Right atrium auricular region (tissue), 2 donors: ENCODE data around the gene LYVE1. TPM values are rescaled to one million over a fixed set of nuclear protein-coding genes. Genes with fewer than 3 reads are reported as not detected.

Experiments used
- DNase-seq: peaks from one replicate; pipeline ENCODE4 v3.0.0-alpha.2; 2019; ENCODE audit warnings: low spot score
- H3K27ac ChIP-seq, 2 donors: fragments of 200-600 bp; sonication (generic); 1 replicate in 1 of 2; 2 replicates in 1 of 2; pipeline ENCODE4 v1.5.1; 2016 to 2019
- H3K27me3 ChIP-seq, 2 donors: fragments of 200-600 bp; sonication (generic); one replicate each; pipeline versions ENCODE4 v1.5.1 to v1.6.0; 2017 to 2019
- H3K36me3 ChIP-seq: fragments of 200-600 bp; sonication (generic); one replicate; pipeline ENCODE4 v1.5.1; 2016
- H3K4me1 ChIP-seq, 2 donors: fragments of 200-600 bp; sonication (generic); one replicate each; pipeline versions ENCODE4 v1.5.1 to v1.6.0; 2017 to 2019
- H3K4me3 ChIP-seq, 2 donors: fragments of 200-600 bp; sonication (generic); 1 replicate in 1 of 2; 2 replicates in 1 of 2; pipeline ENCODE4 v1.5.1; 2017 to 2019; ENCODE audit warnings: mild to moderate bottlenecking in 1 of 2, moderate library complexity in 1 of 2
- H3K9me3 ChIP-seq, 2 donors: fragments of 200-600 bp; sonication (generic); one replicate each; pipeline ENCODE4 v1.5.1; 2019
- total RNA-seq, 2 donors: library from RNA; depleted of rRNA; stranded (reverse); fragments of >200 nt; gene quantifications; one replicate each; pipeline ENCODE4 v1.1.0, GENCODE V29; 2016
- TF ChIP-seq, protein P1 (sequence below), 2 donors: fragments of 200-600 bp; sonication (generic); IDR thresholded peaks; one replicate each; pipeline ENCODE4 v1.5.1; 2019; ENCODE audit warnings: antibody characterized with exemption in 2 of 2

The LYVE1 gene
- total RNA-seq: 10 to 100 TPM; 15.9 to 45.0 TPM

DNA sequence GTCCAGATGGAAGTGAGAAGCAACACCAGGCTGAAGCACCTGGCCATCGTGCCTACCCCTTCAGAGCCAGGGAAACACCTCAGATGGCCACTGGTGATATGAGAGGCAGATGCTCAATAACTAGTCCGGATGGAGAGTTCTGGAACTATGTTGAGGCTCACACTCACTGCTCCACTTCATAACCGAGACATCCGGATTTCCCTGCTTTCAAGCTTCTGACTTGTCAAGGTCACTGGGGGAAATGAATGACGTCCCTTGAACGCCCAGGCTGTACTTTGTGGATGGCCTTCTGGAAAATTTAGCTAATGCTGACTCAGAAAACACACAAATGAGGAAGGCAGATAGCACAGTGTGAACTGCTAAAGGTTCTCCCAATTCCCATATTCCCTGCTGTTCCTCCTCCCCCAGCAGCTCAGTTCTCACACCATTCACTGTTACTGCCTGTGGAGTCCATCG is at the start of gene LYVE1:
LYVE1 (minus strand) TSS at position 180 of the 456 bp plus-strand sequence; CDS start at position 47, 133 bp downstream.
- TF ChIP-seq, protein P1, sequence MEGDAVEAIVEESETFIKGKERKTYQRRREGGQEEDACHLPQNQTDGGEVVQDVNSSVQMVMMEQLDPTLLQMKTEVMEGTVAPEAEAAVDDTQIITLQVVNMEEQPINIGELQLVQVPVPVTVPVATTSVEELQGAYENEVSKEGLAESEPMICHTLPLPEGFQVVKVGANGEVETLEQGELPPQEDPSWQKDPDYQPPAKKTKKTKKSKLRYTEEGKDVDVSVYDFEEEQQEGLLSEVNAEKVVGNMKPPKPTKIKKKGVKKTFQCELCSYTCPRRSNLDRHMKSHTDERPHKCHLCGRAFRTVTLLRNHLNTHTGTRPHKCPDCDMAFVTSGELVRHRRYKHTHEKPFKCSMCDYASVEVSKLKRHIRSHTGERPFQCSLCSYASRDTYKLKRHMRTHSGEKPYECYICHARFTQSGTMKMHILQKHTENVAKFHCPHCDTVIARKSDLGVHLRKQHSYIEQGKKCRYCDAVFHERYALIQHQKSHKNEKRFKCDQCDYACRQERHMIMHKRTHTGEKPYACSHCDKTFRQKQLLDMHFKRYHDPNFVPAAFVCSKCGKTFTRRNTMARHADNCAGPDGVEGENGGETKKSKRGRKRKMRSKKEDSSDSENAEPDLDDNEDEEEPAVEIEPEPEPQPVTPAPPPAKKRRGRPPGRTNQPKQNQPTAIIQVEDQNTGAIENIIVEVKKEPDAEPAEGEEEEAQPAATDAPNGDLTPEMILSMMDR (IDR thresholded peaks at IDR 0.05): no peak
- DNase-seq: peak; percentile 66

DNA sequence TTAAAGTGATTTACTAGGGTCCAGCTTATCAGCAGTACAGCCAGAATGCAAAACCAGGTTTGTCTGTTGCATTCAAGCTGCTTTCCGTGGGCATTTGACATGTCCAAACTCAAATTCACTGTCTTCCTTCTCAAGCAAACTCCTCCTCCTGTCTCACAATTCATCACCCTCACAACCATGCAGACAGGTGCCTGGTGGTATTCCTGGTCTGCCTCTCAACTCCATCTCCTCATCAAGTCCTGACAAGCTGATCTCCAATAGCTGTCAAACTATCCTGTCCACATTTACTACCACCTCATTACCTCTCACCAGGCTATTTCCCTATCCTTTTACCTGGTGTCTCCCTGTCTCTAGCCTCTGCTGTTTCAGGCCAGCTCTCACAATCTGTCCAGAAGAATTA is 49.1 kb upstream of the LYVE1 start:
- peak overlapping the region in 1 of 2 donors; percentile 35 for H3K27ac ChIP-seq
- no peak for DNase-seq
- TF ChIP-seq, protein P1 (IDR thresholded peaks at IDR 0.05): no peak
- no peaks in the 10 kb centered on the region for H3K4me1 ChIP-seq
- no peak overlapping the region for H3K4me3 ChIP-seq
- no peaks in the 10 kb centered on the region for H3K9me3 ChIP-seq
- no peaks in the 10 kb centered on the region for H3K36me3 ChIP-seq
- H3K27me3 ChIP-seq: no peaks in the 10 kb centered on the region

More for the DNA sequence above, at the start of gene LYVE1:
- H3K36me3 ChIP-seq: no peaks in the 10 kb centered on the region
- H3K27me3 ChIP-seq: no peaks in the 10 kb centered on the region
- no peaks in the 10 kb centered on the region for H3K9me3 ChIP-seq
- H3K27ac ChIP-seq: peak within 1 kb of the TSS; percentile 45 to 60
- H3K4me3 ChIP-seq: peak within 1 kb of the TSS; percentile 20 to 24
- peaks cover 0 to 16% of the 10 kb centered on the region in 2 donors for H3K4me1 ChIP-seq

DNA sequence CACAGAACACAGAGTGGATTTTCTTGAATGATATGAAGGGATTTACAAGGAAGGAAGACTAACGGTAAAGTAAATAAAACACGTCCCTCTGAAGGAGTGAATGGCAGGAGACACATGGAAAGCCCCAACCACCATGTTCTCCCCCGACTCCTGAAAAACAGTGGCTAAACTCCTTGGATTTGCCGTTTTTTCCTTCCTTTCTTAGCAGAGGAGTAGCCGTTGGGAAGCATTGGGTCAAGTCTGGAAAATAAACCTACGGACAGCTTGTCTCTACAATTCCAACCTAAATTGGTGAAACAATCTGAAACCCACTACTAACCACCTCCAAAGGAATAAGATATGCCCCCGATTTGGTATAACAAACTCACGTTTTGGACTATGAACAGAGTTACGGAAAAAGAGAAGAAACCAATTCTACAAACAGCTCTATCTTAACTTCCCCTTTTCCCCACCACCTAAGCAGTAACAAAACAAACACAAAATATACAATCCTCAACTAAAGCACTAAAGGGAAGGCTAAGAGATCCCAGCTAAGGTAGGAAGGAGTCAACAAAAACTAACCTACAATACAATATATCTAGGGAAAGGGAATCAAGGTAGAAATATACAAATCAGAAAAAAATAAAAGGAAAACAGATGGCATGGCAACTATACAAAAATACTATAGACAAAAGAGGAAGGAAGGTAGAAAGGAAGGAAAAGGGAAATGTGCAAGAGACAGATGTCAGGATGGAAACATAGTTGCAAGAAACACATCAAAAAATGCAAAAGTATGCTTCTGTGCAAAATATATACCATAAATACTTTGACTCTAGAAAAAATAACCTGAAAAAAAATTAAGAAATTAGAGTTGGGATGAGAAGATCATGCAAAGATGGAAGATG is 43.8 kb upstream of the LYVE1 start:
- no peaks in the 10 kb centered on the region for H3K36me3 ChIP-seq
- no peaks in the 10 kb centered on the region for H3K27me3 ChIP-seq
- TF ChIP-seq, protein P1 (IDR thresholded peaks at IDR 0.05): no peak
- H3K9me3 ChIP-seq: no peaks in the 10 kb centered on the region
- H3K4me1 ChIP-seq: peaks cover 0 to 4% of the 10 kb centered on the region in 2 donors
- no peak for DNase-seq
- no peak overlapping the region for H3K4me3 ChIP-seq
- H3K27ac ChIP-seq: peak overlapping the region in 1 of 2 donors; percentile 17

DNA sequence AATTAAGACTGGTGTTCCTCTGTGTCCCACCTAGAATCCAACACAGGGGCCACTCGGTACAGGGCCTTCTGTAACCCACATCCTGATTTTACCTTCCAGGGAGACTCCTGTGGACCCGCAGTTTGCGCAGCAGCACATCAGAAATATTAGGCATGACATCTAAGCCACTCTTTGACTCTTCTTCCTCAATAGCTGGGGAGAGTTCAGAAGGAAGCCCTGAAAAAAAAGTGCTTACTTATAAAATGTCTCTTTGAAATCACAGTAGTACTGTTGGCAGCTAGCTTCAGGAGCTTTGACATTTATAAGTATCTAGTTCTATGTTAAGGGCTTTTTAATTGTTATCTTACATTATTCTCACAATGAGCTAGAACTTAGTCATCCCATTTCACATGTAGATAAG is 41.2 kb upstream of the LYVE1 start:
- Histone ChIP-seq H3K4me1 (peaks cover 0 to 19% of the 10 kb centered on the region in 2 donors), H3K27me3 (no peaks in the 10 kb centered on the region), H3K4me3 (no peak overlapping the region), H3K27ac (no peak overlapping the region), H3K36me3 (no peaks in the 10 kb centered on the region), H3K9me3 (no peaks in the 10 kb centered on the region)
- TF ChIP-seq, protein P1 (IDR thresholded peaks at IDR 0.05): no peak
- DNase-seq: no peak

DNA sequence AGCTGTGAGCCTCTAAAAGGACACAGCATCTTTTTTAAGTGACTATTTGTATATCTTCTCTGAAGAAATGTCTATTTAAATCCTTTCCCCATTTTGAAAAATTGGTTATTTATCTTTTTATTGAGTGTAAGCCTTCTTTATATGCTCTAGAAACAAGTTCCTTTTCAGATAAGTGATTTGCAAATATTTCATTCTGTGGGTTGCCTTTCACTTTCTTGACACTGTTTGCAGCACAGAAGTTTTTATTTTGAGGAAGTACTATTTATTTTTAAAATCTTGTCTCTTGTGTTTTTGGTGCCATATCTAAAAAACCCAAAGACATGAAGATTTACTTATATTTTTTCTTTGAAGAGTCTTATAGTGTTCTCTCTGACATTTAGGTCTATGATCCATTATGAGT is 40.1 kb upstream of the LYVE1 start:
- Histone ChIP-seq H3K4me1 (peaks cover 0 to 26% of the 10 kb centered on the region in 2 donors), H3K27me3 (no peaks in the 10 kb centered on the region), H3K36me3 (no peaks in the 10 kb centered on the region), H3K9me3 (no peaks in the 10 kb centered on the region), H3K4me3 (no peak overlapping the region), H3K27ac (no peak overlapping the region)
- TF ChIP-seq, protein P1 (IDR thresholded peaks at IDR 0.05): no peak
- no peak for DNase-seq
